HEK293 (cell line): ENCODE data around the gene RAB3C.
"Not testable (repeated sequence)": the region's sequence is repeated elsewhere in the genome, so short reads cannot be mapped to it uniquely, and the experiment has no call there.

Experiments used
- MYNN ChIP-seq: fragments of 450-650 bp; formaldehyde crosslinking; IDR thresholded peaks from 2 replicates; pipeline ENCODE4 v1.5.1; 2016; ENCODE audit warnings: missing biosample characterization, missing genetic modification characterization, borderline replicate concordance
- TSHZ1 ChIP-seq: fragments of 450-650 bp; formaldehyde crosslinking; IDR thresholded peaks from 2 replicates; pipeline ENCODE4 v1.5.1; 2016; ENCODE audit warnings: missing biosample characterization, missing genetic modification characterization, borderline replicate concordance
- WT1 ChIP-seq: fragments of 450-650 bp; formaldehyde crosslinking; IDR thresholded peaks from 2 replicates; pipeline ENCODE4 v1.5.1; 2016; ENCODE audit warnings: missing biosample characterization, missing genetic modification characterization
- ZBTB1 ChIP-seq: fragments of 450-650 bp; formaldehyde crosslinking; IDR thresholded peaks from 2 replicates; pipeline ENCODE4 v1.5.1; 2016; ENCODE audit warnings: missing biosample characterization, missing genetic modification characterization
- ZNF354C ChIP-seq: fragments of 450-650 bp; formaldehyde crosslinking; IDR thresholded peaks from 2 replicates; pipeline ENCODE4 v1.5.1; 2016; ENCODE audit warnings: missing biosample characterization, missing genetic modification characterization, low read depth, borderline replicate concordance
- TF ChIP-seq, protein P1 (sequence below): fragments of 450-650 bp; formaldehyde crosslinking; IDR thresholded peaks from 2 replicates; pipeline ENCODE4 v1.5.1; 2016; ENCODE audit warnings: missing biosample characterization, missing genetic modification characterization

DNA sequence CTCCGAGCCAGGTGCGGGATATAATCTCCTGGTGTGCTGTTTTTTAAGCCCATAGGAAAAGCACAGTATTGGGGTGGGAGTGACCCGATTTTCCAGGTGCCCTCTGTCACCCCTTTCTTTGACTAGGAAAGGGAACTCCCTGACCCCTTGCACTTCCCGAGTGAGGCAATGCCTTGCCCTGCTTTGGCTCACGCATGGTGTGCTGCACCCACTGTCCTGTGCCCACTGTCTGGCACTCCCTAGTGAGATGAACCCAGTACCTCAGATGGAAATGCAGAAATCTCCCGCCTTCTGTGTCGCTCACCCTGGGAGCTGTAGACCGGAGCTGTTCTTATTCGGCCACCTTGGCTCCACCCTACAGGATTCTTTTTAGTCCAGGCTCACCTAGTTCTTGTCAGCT lies 40.9 kb upstream of the RAB3C start:
- TF ChIP-seq, protein P1, sequence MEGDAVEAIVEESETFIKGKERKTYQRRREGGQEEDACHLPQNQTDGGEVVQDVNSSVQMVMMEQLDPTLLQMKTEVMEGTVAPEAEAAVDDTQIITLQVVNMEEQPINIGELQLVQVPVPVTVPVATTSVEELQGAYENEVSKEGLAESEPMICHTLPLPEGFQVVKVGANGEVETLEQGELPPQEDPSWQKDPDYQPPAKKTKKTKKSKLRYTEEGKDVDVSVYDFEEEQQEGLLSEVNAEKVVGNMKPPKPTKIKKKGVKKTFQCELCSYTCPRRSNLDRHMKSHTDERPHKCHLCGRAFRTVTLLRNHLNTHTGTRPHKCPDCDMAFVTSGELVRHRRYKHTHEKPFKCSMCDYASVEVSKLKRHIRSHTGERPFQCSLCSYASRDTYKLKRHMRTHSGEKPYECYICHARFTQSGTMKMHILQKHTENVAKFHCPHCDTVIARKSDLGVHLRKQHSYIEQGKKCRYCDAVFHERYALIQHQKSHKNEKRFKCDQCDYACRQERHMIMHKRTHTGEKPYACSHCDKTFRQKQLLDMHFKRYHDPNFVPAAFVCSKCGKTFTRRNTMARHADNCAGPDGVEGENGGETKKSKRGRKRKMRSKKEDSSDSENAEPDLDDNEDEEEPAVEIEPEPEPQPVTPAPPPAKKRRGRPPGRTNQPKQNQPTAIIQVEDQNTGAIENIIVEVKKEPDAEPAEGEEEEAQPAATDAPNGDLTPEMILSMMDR = not testable (repeated sequence)
- TF ChIP-seq MYNN (tag by site-specific recombination); ZBTB1 (tag by site-specific recombination); TSHZ1; ZNF354C; WT1 (tag by site-specific recombination): not testable (repeated sequence)
